ENCODE results near the gene LRP3. TPM values are rescaled to one million over a fixed set of nuclear protein-coding genes. Genes with fewer than 3 reads are reported as not detected.
"Not testable (repeated sequence)": the region's sequence is repeated elsewhere in the genome, so short reads cannot be mapped to it uniquely, and the experiment has no call there.

LRP3 gene
- total and polyA plus RNA-seq, 12 donors, result 1.4 to 92.8 (median 52.2) TPM

DNA sequence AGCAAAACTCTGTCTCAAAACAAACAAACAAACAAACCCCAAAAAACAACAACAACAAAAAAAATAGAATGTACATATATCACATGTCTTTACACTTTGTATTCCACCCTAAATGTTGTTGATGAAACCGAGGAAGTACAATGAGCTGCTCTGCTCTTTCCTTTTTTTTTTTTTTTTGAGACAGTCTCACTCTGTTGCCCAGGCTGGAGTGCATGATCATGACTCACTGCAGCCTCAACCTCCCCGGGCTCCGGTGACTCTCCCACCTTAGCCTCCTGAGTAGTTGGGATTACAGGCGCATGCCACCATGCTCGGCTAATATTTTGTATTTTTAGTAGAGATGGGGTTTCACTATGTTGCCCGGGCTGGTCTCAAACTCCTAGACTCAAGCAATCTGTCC is 30.6 kb upstream of the LRP3 start:
- H3K27me3 ChIP-seq, result no peaks in the 10 kb centered on the region
- TF ChIP-seq POLR2A (IDR thresholded peaks at IDR 0.05) (no peak), CTCF (IDR thresholded peaks at IDR 0.05) (no peak)
- WGBS, 4 donors, result 78 to 90% (median 86%) methylated on average over 6 of the region's 6 CpGs
- no peaks in the 10 kb centered on the region for H3K9me3 ChIP-seq (replicated peaks in 1 of 3)
- H3K4me3 ChIP-seq, result no peak overlapping the region
- H3K36me3 ChIP-seq (replicated peaks in 1 of 2), result no peaks in the 10 kb centered on the region
- H3K27ac ChIP-seq, result no peak overlapping the region
- H3K4me1 ChIP-seq (replicated peaks in 1 of 2), result no peaks in the 10 kb centered on the region
- no peak for DNase-seq
- intact Hi-C loops (cut with DNase I), result no loop called here

GRCh38 chr19:33166037-33166436 is 28.1 kb upstream of the LRP3 start:
- H3K4me1 ChIP-seq (replicated peaks in 1 of 2); H3K36me3 ChIP-seq (replicated peaks in 1 of 2); intact Hi-C loops (cut with DNase I); H3K9me3 ChIP-seq (replicated peaks in 1 of 3); DNase-seq; H3K27ac ChIP-seq; H3K27me3 ChIP-seq; H3K4me3 ChIP-seq: not testable (repeated sequence)
- WGBS, 4 donors, result 65 to 78% (median 76%) methylated on average over 6 of the region's 6 CpGs

GRCh38 chr19:33167438-33167837 is 26.7 kb upstream of the LRP3 start:
- no peak overlapping the region for H3K4me3 ChIP-seq
- H3K27me3 ChIP-seq, result no peaks in the 10 kb centered on the region
- TF ChIP-seq POLR2A (IDR thresholded peaks at IDR 0.05) (no peak), CTCF (IDR thresholded peaks at IDR 0.05) (no peak)
- intact Hi-C loops (cut with DNase I), result no loop called here
- no peaks in the 10 kb centered on the region for H3K4me1 ChIP-seq (replicated peaks in 1 of 2)
- 90 to 100% (median 94%) methylated on average over 1 of the region's 1 CpG for WGBS, 4 donors
- no peak overlapping the region for H3K27ac ChIP-seq
- H3K36me3 ChIP-seq (replicated peaks in 1 of 2), result no peaks in the 10 kb centered on the region
- H3K9me3 ChIP-seq (replicated peaks in 1 of 3), result no peaks in the 10 kb centered on the region
- no peak for DNase-seq

DNA sequence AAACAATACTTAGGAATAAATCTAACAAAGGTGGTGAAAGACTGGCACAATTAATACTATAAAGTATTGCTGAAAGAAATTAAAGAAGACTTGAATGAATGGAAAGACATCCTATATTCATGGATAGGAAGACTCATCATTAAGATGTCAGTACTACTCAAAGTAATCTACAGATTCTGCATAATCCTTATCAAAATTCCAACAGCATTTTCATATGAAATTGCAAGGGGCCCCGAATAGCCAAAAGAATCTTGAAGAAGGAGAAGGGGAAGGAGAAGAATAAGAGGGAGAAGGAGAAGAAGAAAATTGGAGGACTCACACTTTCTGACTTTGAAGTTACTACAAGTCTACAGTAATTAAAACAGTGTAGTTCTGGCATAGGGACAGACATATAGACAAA is 25.6 kb upstream of the LRP3 start:
- no peak for DNase-seq
- H3K27me3 ChIP-seq, result no peaks in the 10 kb centered on the region
- H3K9me3 ChIP-seq (replicated peaks in 1 of 3), result no peaks in the 10 kb centered on the region
- intact Hi-C loops (cut with DNase I), result no loop called here
- no peak overlapping the region for H3K27ac ChIP-seq
- H3K4me1 ChIP-seq (replicated peaks in 1 of 2), result no peaks in the 10 kb centered on the region
- TF ChIP-seq POLR2A (IDR thresholded peaks at IDR 0.05), result no peak
- H3K4me3 ChIP-seq, result no peak overlapping the region
- WGBS, 4 donors, result 84 to 93% (median 89%) methylated on average over 1 of the region's 1 CpG
- H3K36me3 ChIP-seq (replicated peaks in 1 of 2), result no peaks in the 10 kb centered on the region

GRCh38 chr19:33171222-33171795 is 22.8 kb upstream of the LRP3 start:
- WGBS, 4 donors, result 88 to 100% (median 91%) methylated on average over 1 of the region's 1 CpG
- H3K4me3 ChIP-seq, result no peak overlapping the region
- intact Hi-C loops (cut with DNase I), result no loop called here

More at GRCh38 chr19:33171222-33171795, 22.8 kb upstream of the LRP3 start:
- H3K4me1 ChIP-seq (replicated peaks in 1 of 2), result peaks cover 5 to 9% of the 10 kb centered on the region in 2 donors
- DNase-seq, result no peak
- H3K27me3 ChIP-seq, result no peaks in the 10 kb centered on the region
- H3K9me3 ChIP-seq (replicated peaks in 1 of 3), result no peaks in the 10 kb centered on the region
- no peaks in the 10 kb centered on the region for H3K36me3 ChIP-seq (replicated peaks in 1 of 2)
- TF ChIP-seq CTCF (IDR thresholded peaks at IDR 0.05) (no peak), POLR2A (IDR thresholded peaks at IDR 0.05) (no peak)
- no peak overlapping the region for H3K27ac ChIP-seq

Measured in adrenal gland (tissue), 12 donors.